Type B pancreatic cell (in vitro differentiated cells): ENCODE data around the gene SPIN3. TPM values are rescaled to one million over a fixed set of nuclear protein-coding genes. Genes with fewer than 3 reads are reported as not detected.

ENCODE experiments used
- DNase-seq: peaks from one replicate; pipeline ENCODE4 v3.0.0; 2021; ENCODE audit warnings: mixed read lengths; ENCODE audit not compliant: unreplicated experiment; ENCODE audit errors: extremely low spot score
- H3K27ac Mint-ChIP-seq: 2 replicates; pipeline ENCODE4 v1.8.0; 2021; ENCODE audit warnings: mild to moderate bottlenecking, mixed read lengths
- H3K27me3 Mint-ChIP-seq: 2 replicates; pipeline ENCODE4 v1.8.0; 2021; ENCODE audit warnings: mixed read lengths
- H3K36me3 Mint-ChIP-seq: 2 replicates; pipeline ENCODE4 v1.8.0; 2021; ENCODE audit warnings: mixed read lengths
- H3K4me1 Mint-ChIP-seq: one replicate; pipeline ENCODE4 v1.8.0; 2021; ENCODE audit warnings: mixed read lengths; ENCODE audit not compliant: unreplicated experiment
- H3K4me3 Mint-ChIP-seq: 2 replicates; pipeline ENCODE4 v1.8.0; 2021; ENCODE audit warnings: mild to moderate bottlenecking, mixed read lengths
- H3K9me3 Mint-ChIP-seq: 2 replicates; pipeline ENCODE4 v1.8.0; 2021; ENCODE audit warnings: mixed read lengths
- CTCF ChIP-seq: fragments of 200-600 bp; sonication (generic); conservative IDR thresholded peaks from 2 replicates; pipeline ENCODE4 v1.5.0; 2021; ENCODE audit warnings: antibody characterized with exemption, mild to moderate bottlenecking
- total RNA-seq: library from RNA; stranded (reverse); gene quantifications from 2 replicates; pipeline ENCODE4 v1.2.1, GENCODE V29; 2021; ENCODE audit warnings: low replicate concordance

SPIN3 gene
- total RNA-seq, 1 donor from 2014 or later = 16.0 TPM

GRCh38 chrX:56978172-56978571 lies 17.2 kb downstream of the SPIN3 start:
- DNase-seq = no peak
- Mint-ChIP-seq H3K36me3 (peaks cover 6% of the 10 kb centered on the region), H3K9me3 (no peaks in the 10 kb centered on the region), H3K27ac (no peak overlapping the region), H3K4me1 (no peaks in the 10 kb centered on the region), H3K4me3 (no peak overlapping the region), H3K27me3 (no peaks in the 10 kb centered on the region)
- peak; percentile 74 for TF ChIP-seq CTCF

GRCh38 chrX:56975611-56976010 lies 19.7 kb downstream of the SPIN3 start:
- TF ChIP-seq CTCF = no peak
- no peak for DNase-seq
- Mint-ChIP-seq H3K9me3 (no peaks in the 10 kb centered on the region), H3K27ac (no peak overlapping the region), H3K4me1 (no peaks in the 10 kb centered on the region), H3K36me3 (peaks cover 6% of the 10 kb centered on the region), H3K4me3 (no peak overlapping the region), H3K27me3 (no peaks in the 10 kb centered on the region)

- H3K27me3 Mint-ChIP-seq = no peaks in the 10 kb centered on the region
- no peak for DNase-seq
- no peaks in the 10 kb centered on the region for H3K4me1 Mint-ChIP-seq
- H3K4me3 Mint-ChIP-seq = no peak overlapping the region
- peak overlapping the region; percentile 87 for H3K27ac Mint-ChIP-seq
- no peak for TF ChIP-seq CTCF
- H3K9me3 Mint-ChIP-seq = no peaks in the 10 kb centered on the region
- peaks cover 6% of the 10 kb centered on the region for H3K36me3 Mint-ChIP-seq
These were observed 20.9 kb downstream of the SPIN3 start for GRCh38 chrX:56974408-56974807.

GRCh38 chrX:56969559-56969958 lies 25.8 kb downstream of the SPIN3 start:
- no peak for TF ChIP-seq CTCF
- Mint-ChIP-seq H3K4me1 (no peaks in the 10 kb centered on the region), H3K9me3 (no peaks in the 10 kb centered on the region), H3K27ac (no peak overlapping the region), H3K27me3 (no peaks in the 10 kb centered on the region), H3K4me3 (no peak overlapping the region), H3K36me3 (peaks cover 6% of the 10 kb centered on the region)
- DNase-seq = no peak

GRCh38 chrX:56968980-56969379 lies 26.4 kb downstream of the SPIN3 start:
- DNase-seq = no peak
- Mint-ChIP-seq H3K9me3 (no peaks in the 10 kb centered on the region), H3K36me3 (peaks cover 6% of the 10 kb centered on the region), H3K27ac (no peak overlapping the region), H3K4me3 (no peak overlapping the region), H3K4me1 (no peaks in the 10 kb centered on the region), H3K27me3 (no peaks in the 10 kb centered on the region)
- TF ChIP-seq CTCF = no peak

GRCh38 chrX:56963377-56963776 lies 32.0 kb downstream of the SPIN3 start:
- no peaks in the 10 kb centered on the region for H3K27me3 Mint-ChIP-seq
- H3K27ac Mint-ChIP-seq = no peak overlapping the region
- no peaks in the 10 kb centered on the region for H3K4me1 Mint-ChIP-seq
- H3K9me3 Mint-ChIP-seq = peaks cover 8% of the 10 kb centered on the region
- peaks cover 3% of the 10 kb centered on the region for H3K36me3 Mint-ChIP-seq
- no peak for DNase-seq
- TF ChIP-seq CTCF = no peak
- H3K4me3 Mint-ChIP-seq = no peak overlapping the region
